Transverse colon (tissue), 3 donors: ENCODE measurements around the gene CANT1.

Experiments used
- EP300 ChIP-seq: sonication (generic); formaldehyde crosslinking; IDR thresholded peaks from one replicate; pipeline ENCODE4 v1.6.1; 2017; ENCODE audit warnings: antibody characterized with exemption, low read depth
- POLR2A ChIP-seq: fragments of 450-650 bp; IDR thresholded peaks from one replicate; pipeline ENCODE4 v1.6.1; 2016; ENCODE audit warnings: antibody characterized with exemption, mild to moderate bottlenecking, moderate library complexity
- TF ChIP-seq, protein P1 (sequence below), 5 experiments: fragments of 200-600 bp in 3 of 5; fragments of 450-650 bp in 2 of 5; sonication (generic) in 3 of 5; IDR thresholded peaks; 1 replicate in 2 of 5; 2 replicates in 3 of 5; pipeline ENCODE4 v1.5.1; 2016 to 2017; ENCODE audit warnings: antibody characterized with exemption in 5 of 5, inconsistent platforms in 3 of 5, mild to moderate bottlenecking in 2 of 5, moderate library complexity in 1 of 5

DNA sequence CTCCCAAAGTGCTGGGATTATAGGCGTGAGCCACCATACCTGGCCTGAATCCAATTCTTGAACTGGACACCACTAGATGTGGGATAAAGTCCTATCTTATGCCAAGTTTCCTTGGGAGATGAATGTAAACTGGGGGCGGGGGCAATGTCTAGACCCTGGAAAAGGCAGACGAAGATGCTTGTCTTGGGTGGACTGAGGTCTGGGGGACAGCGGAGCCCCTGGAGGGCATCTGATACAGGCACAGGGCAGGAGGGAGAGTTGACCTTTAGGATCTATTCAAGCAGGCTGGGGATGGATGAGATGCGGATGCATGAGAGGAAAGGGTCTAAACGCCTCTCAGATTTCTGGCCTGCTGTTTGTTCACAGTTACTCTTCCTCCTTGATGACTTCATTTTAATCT, 26.1 kb upstream of the CANT1 start:
- TF ChIP-seq, protein P1, sequence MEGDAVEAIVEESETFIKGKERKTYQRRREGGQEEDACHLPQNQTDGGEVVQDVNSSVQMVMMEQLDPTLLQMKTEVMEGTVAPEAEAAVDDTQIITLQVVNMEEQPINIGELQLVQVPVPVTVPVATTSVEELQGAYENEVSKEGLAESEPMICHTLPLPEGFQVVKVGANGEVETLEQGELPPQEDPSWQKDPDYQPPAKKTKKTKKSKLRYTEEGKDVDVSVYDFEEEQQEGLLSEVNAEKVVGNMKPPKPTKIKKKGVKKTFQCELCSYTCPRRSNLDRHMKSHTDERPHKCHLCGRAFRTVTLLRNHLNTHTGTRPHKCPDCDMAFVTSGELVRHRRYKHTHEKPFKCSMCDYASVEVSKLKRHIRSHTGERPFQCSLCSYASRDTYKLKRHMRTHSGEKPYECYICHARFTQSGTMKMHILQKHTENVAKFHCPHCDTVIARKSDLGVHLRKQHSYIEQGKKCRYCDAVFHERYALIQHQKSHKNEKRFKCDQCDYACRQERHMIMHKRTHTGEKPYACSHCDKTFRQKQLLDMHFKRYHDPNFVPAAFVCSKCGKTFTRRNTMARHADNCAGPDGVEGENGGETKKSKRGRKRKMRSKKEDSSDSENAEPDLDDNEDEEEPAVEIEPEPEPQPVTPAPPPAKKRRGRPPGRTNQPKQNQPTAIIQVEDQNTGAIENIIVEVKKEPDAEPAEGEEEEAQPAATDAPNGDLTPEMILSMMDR (IDR thresholded peaks at IDR 0.05): no peak
- TF ChIP-seq POLR2A (no peak), EP300 (no peak)
